GM21737 (cell line): Measurements from ENCODE around the gene SCG3.

ENCODE experiments used
- ATAC-seq: cut with Tn5 transposase; IDR thresholded peaks from one replicate; pipeline ENCODE4 v1.9.1; 2021; ENCODE audit warnings: mild to moderate bottlenecking, moderate library complexity; ENCODE audit not compliant: unreplicated experiment

The SCG3 gene

GRCh38 chr15:51677452-51677851, 3.9 kb upstream of the SCG3 start:
- no peak for ATAC-seq

- ATAC-seq: no peak
These were observed 3.2 kb upstream of the SCG3 start for GRCh38 chr15:51678096-51678495.

- ATAC-seq: no peak
These were observed 982 bp upstream of the SCG3 start for GRCh38 chr15:51680321-51680720.

- no peak for ATAC-seq
These were observed 6.3 kb downstream of the SCG3 start for GRCh38 chr15:51687565-51687964.

GRCh38 chr15:51688863-51689262, 7.6 kb downstream of the SCG3 start:
- ATAC-seq: no peak

- ATAC-seq: no peak
These were observed 10.9 kb downstream of the SCG3 start for GRCh38 chr15:51692154-51692553.

GRCh38 chr15:51696566-51696965, 15.3 kb downstream of the SCG3 start:
- ATAC-seq: no peak

GRCh38 chr15:51697163-51697562, 15.9 kb downstream of the SCG3 start:
- no peak for ATAC-seq

- ATAC-seq: no peak
These were observed 18.1 kb downstream of the SCG3 start for GRCh38 chr15:51699373-51699772.

GRCh38 chr15:51702710-51703109, 21.4 kb downstream of the SCG3 start:
- no peak for ATAC-seq

GRCh38 chr15:51706291-51706690, 25.0 kb downstream of the SCG3 start:
- ATAC-seq: no peak

- ATAC-seq: no peak
These were observed 25.8 kb downstream of the SCG3 start for GRCh38 chr15:51706926-51707608.

- ATAC-seq: no peak
These were observed 26.7 kb downstream of the SCG3 start for GRCh38 chr15:51708013-51708412.

- ATAC-seq: no peak
These were observed 27.7 kb downstream of the SCG3 start for GRCh38 chr15:51709031-51709430.

- no peak for ATAC-seq
These were observed 32.9 kb downstream of the SCG3 start for GRCh38 chr15:51714162-51714561.

GRCh38 chr15:51714911-51715310, 33.6 kb downstream of the SCG3 start:
- no peak for ATAC-seq

GRCh38 chr15:51718219-51718618, 36.9 kb downstream of the SCG3 start:
- no peak for ATAC-seq

GRCh38 chr15:51718746-51719145, 37.4 kb downstream of the SCG3 start:
- ATAC-seq: no peak

- no peak for ATAC-seq
These were observed 39.1 kb downstream of the SCG3 start for GRCh38 chr15:51720201-51720995.

GRCh38 chr15:51721199-51721960, 40.1 kb downstream of the SCG3 start:
- ATAC-seq: no peak

GRCh38 chr15:51724199-51724598, 42.9 kb downstream of the SCG3 start:
- ATAC-seq: no peak

GRCh38 chr15:51724673-51725072, 43.4 kb downstream of the SCG3 start:
- ATAC-seq: no peak
